ENCODE results near the gene ARHGAP20.
"Not testable (repeated sequence)": the region's sequence is repeated elsewhere in the genome, so short reads cannot be mapped to it uniquely, and the experiment has no call there.

ARHGAP20 gene

GRCh38 chr11:110720431-110721275 lies 8.4 kb upstream of the ARHGAP20 start:
- DNase-seq (ENCODE audit: low read depth in 3 of 3), result no peak

GRCh38 chr11:110716361-110716760 lies 4.1 kb upstream of the ARHGAP20 start:
- DNase-seq (ENCODE audit: low read depth in 3 of 3), result no peak

GRCh38 chr11:110715541-110715940 lies 3.3 kb upstream of the ARHGAP20 start:
- DNase-seq (ENCODE audit: low read depth in 3 of 3), result no peak

GRCh38 chr11:110713449-110713776 lies 1.2 kb upstream of the ARHGAP20 start:
- no peak for DNase-seq (ENCODE audit: low read depth in 3 of 3)

- DNase-seq (ENCODE audit: low read depth in 3 of 3), result no peak
Observed at GRCh38 chr11:110712659-110713448, 617 bp upstream of the ARHGAP20 start.

- no peak for DNase-seq (ENCODE audit: low read depth in 3 of 3)
Observed at GRCh38 chr11:110711448-110711775, 825 bp downstream of the ARHGAP20 start.

- no peak for DNase-seq (ENCODE audit: low read depth in 3 of 3)
Observed at GRCh38 chr11:110710628-110711381, 1.4 kb downstream of the ARHGAP20 start.

GRCh38 chr11:110704210-110704864 lies 7.9 kb downstream of the ARHGAP20 start:
- no peak for DNase-seq (ENCODE audit: low read depth in 3 of 3)

GRCh38 chr11:110691926-110692325 lies 20.3 kb downstream of the ARHGAP20 start:
- no peak for DNase-seq (ENCODE audit: low read depth in 3 of 3)

GRCh38 chr11:110689306-110689705 lies 22.9 kb downstream of the ARHGAP20 start:
- DNase-seq (ENCODE audit: low read depth in 3 of 3), result no peak

- no peak for DNase-seq (ENCODE audit: low read depth in 3 of 3)
Observed at GRCh38 chr11:110679323-110679975, 32.8 kb downstream of the ARHGAP20 start.

GRCh38 chr11:110675548-110675947 lies 36.7 kb downstream of the ARHGAP20 start:
- DNase-seq (ENCODE audit: low read depth in 3 of 3), result no peak

GRCh38 chr11:110665689-110666465 lies 46.4 kb downstream of the ARHGAP20 start:
- no peak for DNase-seq (ENCODE audit: low read depth in 3 of 3)

GRCh38 chr11:110655967-110656366 lies 56.3 kb downstream of the ARHGAP20 start:
- no peak for DNase-seq (ENCODE audit: low read depth in 3 of 3)

GRCh38 chr11:110654456-110654855 lies 57.8 kb downstream of the ARHGAP20 start:
- no peak for DNase-seq (ENCODE audit: low read depth in 3 of 3)

GRCh38 chr11:110645253-110645652 lies 67.0 kb downstream of the ARHGAP20 start:
- no peak for DNase-seq (ENCODE audit: low read depth in 3 of 3)

GRCh38 chr11:110634370-110634769 lies 77.9 kb downstream of the ARHGAP20 start:
- DNase-seq (ENCODE audit: low read depth in 3 of 3), result no peak

- DNase-seq (ENCODE audit: low read depth in 3 of 3), result no peak
Observed at GRCh38 chr11:110631551-110631950, 80.7 kb downstream of the ARHGAP20 start.

- DNase-seq (ENCODE audit: low read depth in 3 of 3), result no peak
Observed at GRCh38 chr11:110629594-110629993, 82.6 kb downstream of the ARHGAP20 start.

GRCh38 chr11:110621826-110622225 lies 90.4 kb downstream of the ARHGAP20 start:
- DNase-seq (ENCODE audit: low read depth in 3 of 3), result no peak

- not testable (repeated sequence) for DNase-seq (ENCODE audit: low read depth in 3 of 3)
Observed at GRCh38 chr11:110619366-110619765, 92.9 kb downstream of the ARHGAP20 start.

Data from stimulated activated CD4-positive, alpha-beta T cell treated with anti-CD3 and anti-CD28 coated beads, TNF-alpha, amount 100 ng/mL, for 48 hours (primary cell).